ENCODE results near the gene FLNA.

The FLNA gene

DNA sequence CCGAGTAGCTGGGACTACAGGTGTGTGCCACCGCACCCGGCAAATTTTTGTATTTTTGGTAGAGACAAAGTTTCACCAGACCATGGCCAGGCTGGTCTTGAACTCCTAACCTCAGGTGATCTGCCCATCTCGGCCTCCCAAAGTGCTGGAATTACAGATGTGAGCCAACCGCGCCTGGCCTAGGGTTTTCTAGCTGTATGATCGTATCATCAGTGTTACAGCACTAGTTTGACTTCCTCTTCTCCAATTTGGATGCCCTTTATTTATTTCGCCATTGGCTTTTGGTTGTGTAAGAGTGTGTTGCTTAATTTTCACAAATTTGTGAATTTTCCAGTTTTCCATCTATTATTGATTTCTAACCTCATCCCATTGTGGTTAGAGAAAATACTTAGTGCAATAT, 73.6 kb downstream of the FLNA start:
- no peak for DNase-seq
